ENCODE measurements around the gene SIAH3. TPM values are rescaled to one million over a fixed set of nuclear protein-coding genes. Genes with fewer than 3 reads are reported as not detected.

Gene SIAH3
- total RNA-seq, 1 donor from 2014 or later, result 0.02 TPM

GRCh38 chr13:45831851-45832250, 19.7 kb downstream of the SIAH3 start:
- Mint-ChIP-seq H3K9me3 (ENCODE audit: low read depth) (no peaks in the 10 kb centered on the region), H3K27ac (ENCODE audit: unreplicated experiment) (no peak overlapping the region), H3K27me3 (ENCODE audit: low read depth) (peaks cover 2% of the 10 kb centered on the region), H3K4me3 (ENCODE audit: unreplicated experiment) (no peak overlapping the region), H3K36me3 (ENCODE audit: low read depth) (no peaks in the 10 kb centered on the region), H3K4me1 (ENCODE audit: low read depth) (peaks cover 20% of the 10 kb centered on the region)
- DNase-seq (ENCODE audit: low spot score), result no peak
- no peak for TF ChIP-seq CTCF (IDR thresholded peaks at IDR 0.05)

- H3K27me3 Mint-ChIP-seq (ENCODE audit: low read depth), result peaks cover 2% of the 10 kb centered on the region
- TF ChIP-seq CTCF (IDR thresholded peaks at IDR 0.05), result no peak
- H3K36me3 Mint-ChIP-seq (ENCODE audit: low read depth), result no peaks in the 10 kb centered on the region
- peaks cover 20% of the 10 kb centered on the region for H3K4me1 Mint-ChIP-seq (ENCODE audit: low read depth)
- no peak overlapping the region for H3K27ac Mint-ChIP-seq (ENCODE audit: unreplicated experiment)
- H3K4me3 Mint-ChIP-seq (ENCODE audit: unreplicated experiment), result no peak overlapping the region
- no peaks in the 10 kb centered on the region for H3K9me3 Mint-ChIP-seq (ENCODE audit: low read depth)
- DNase-seq (ENCODE audit: low spot score), result no peak
These were observed 21.4 kb downstream of the SIAH3 start for GRCh38 chr13:45830121-45830520.

- Mint-ChIP-seq H3K4me3 (ENCODE audit: unreplicated experiment) (no peak overlapping the region), H3K9me3 (ENCODE audit: low read depth) (no peaks in the 10 kb centered on the region), H3K27ac (ENCODE audit: unreplicated experiment) (no peak overlapping the region), H3K27me3 (ENCODE audit: low read depth) (peaks cover 2% of the 10 kb centered on the region), H3K36me3 (ENCODE audit: low read depth) (no peaks in the 10 kb centered on the region), H3K4me1 (ENCODE audit: low read depth) (peaks cover 12% of the 10 kb centered on the region)
- DNase-seq (ENCODE audit: low spot score), result no peak
- no peak for TF ChIP-seq CTCF (IDR thresholded peaks at IDR 0.05)
These were observed 23.1 kb downstream of the SIAH3 start for GRCh38 chr13:45828256-45828968.

GRCh38 chr13:45827318-45827717, 24.2 kb downstream of the SIAH3 start:
- H3K9me3 Mint-ChIP-seq (ENCODE audit: low read depth), result no peaks in the 10 kb centered on the region
- no peaks in the 10 kb centered on the region for H3K36me3 Mint-ChIP-seq (ENCODE audit: low read depth)
- no peak for TF ChIP-seq CTCF (IDR thresholded peaks at IDR 0.05)
- DNase-seq (ENCODE audit: low spot score), result no peak
- no peak overlapping the region for H3K4me3 Mint-ChIP-seq (ENCODE audit: unreplicated experiment)
- peaks cover 2% of the 10 kb centered on the region for H3K27me3 Mint-ChIP-seq (ENCODE audit: low read depth)
- peaks cover 10% of the 10 kb centered on the region for H3K4me1 Mint-ChIP-seq (ENCODE audit: low read depth)
- H3K27ac Mint-ChIP-seq (ENCODE audit: unreplicated experiment), result no peak overlapping the region

GRCh38 chr13:45826731-45827130, 24.8 kb downstream of the SIAH3 start:
- no peak overlapping the region for H3K27ac Mint-ChIP-seq (ENCODE audit: unreplicated experiment)
- no peaks in the 10 kb centered on the region for H3K9me3 Mint-ChIP-seq (ENCODE audit: low read depth)
- H3K4me3 Mint-ChIP-seq (ENCODE audit: unreplicated experiment), result no peak overlapping the region
- peaks cover under 1% of the 10 kb centered on the region for H3K27me3 Mint-ChIP-seq (ENCODE audit: low read depth)
- no peaks in the 10 kb centered on the region for H3K36me3 Mint-ChIP-seq (ENCODE audit: low read depth)
- no peak for DNase-seq (ENCODE audit: low spot score)
- peaks cover 10% of the 10 kb centered on the region for H3K4me1 Mint-ChIP-seq (ENCODE audit: low read depth)
- TF ChIP-seq CTCF (IDR thresholded peaks at IDR 0.05), result no peak
